CD14-positive monocyte (primary cell): ENCODE results near the gene MAPK12. TPM values are rescaled to one million over a fixed set of nuclear protein-coding genes. Genes with fewer than 3 reads are reported as not detected.

ENCODE experiments used
- DNase-seq, 3 donors: peaks; one replicate each; pipeline ENCODE4 v3.0.0-alpha.2; 2011 to 2022
- H2AFZ ChIP-seq: 2 replicates; pipeline ENCODE4 v1.6.0; 2012; ENCODE audit warnings: mild to moderate bottlenecking, low read depth, low read length, inconsistent platforms; ENCODE audit not compliant: insufficient read depth, poor library complexity, severe bottlenecking
- H3K27ac ChIP-seq, 2 donors: 1 replicate in 1 of 2; 2 replicates in 1 of 2; pipeline ENCODE4 v1.5.1; 2012 to 2013; ENCODE audit warnings: low read length in 2 of 2, control low read depth in 1 of 2, inconsistent platforms in 1 of 2, low read depth in 1 of 2, mild to moderate bottlenecking in 1 of 2
- H3K27me3 ChIP-seq, 2 donors: one replicate each; pipeline versions ENCODE4 v1.6.0 to v1.6.1; 2011 to 2013; ENCODE audit warnings: low read length in 2 of 2; ENCODE audit not compliant: control insufficient read depth in 2 of 2, insufficient read depth in 2 of 2
- H3K36me3 ChIP-seq, 2 donors: replicated peaks in 1 of 2; 1 replicate in 1 of 2; 2 replicates in 1 of 2; pipeline versions ENCODE4 v1.5.1 to v1.6.1; 2012 to 2013; ENCODE audit warnings: low read length in 2 of 2, control low read depth in 1 of 2, inconsistent platforms in 1 of 2, mild to moderate bottlenecking in 1 of 2; ENCODE audit not compliant: insufficient read depth in 2 of 2, control insufficient read depth in 1 of 2
- H3K4me1 ChIP-seq, 2 donors: 1 replicate in 1 of 2; 2 replicates in 1 of 2; pipeline versions ENCODE4 v1.5.1 to v1.6.1; 2012 to 2013; ENCODE audit warnings: low read length in 2 of 2, control low read depth in 1 of 2, inconsistent platforms in 1 of 2, mild to moderate bottlenecking in 1 of 2, moderate library complexity in 1 of 2; ENCODE audit not compliant: insufficient read depth in 2 of 2, control insufficient read depth in 1 of 2
- H3K4me2 ChIP-seq: replicated peaks from 2 replicates; pipeline ENCODE3; 2012; ENCODE audit warnings: low read length, moderate library complexity, mild to moderate bottlenecking; ENCODE audit not compliant: poor library complexity, severe bottlenecking; ENCODE audit errors: extremely low read depth
- H3K4me3 ChIP-seq, 3 experiments: fragments of 200-600 bp in 1 of 3; sonication (generic) in 1 of 3; replicated peaks in 1 of 3; 1 replicate in 2 of 3; 2 replicates in 1 of 3; pipeline ENCODE4 v1.5.1; 2011 to 2013; ENCODE audit warnings: low read length in 3 of 3, mild to moderate bottlenecking in 3 of 3, control low read depth in 2 of 3, low read depth in 2 of 3, inconsistent platforms in 1 of 3, moderate library complexity in 1 of 3
- H3K79me2 ChIP-seq: 2 replicates; pipeline ENCODE4 v1.6.0; 2012; ENCODE audit warnings: mild to moderate bottlenecking, control low read depth, inconsistent platforms, low read length, moderate library complexity; ENCODE audit not compliant: insufficient read depth
- H3K9ac ChIP-seq: 2 replicates; pipeline ENCODE4 v1.6.0; 2017; ENCODE audit warnings: low read length, mild to moderate bottlenecking; ENCODE audit not compliant: insufficient read depth, poor library complexity, severe bottlenecking
- H3K9me3 ChIP-seq, 2 donors: replicated peaks in 1 of 2; 1 replicate in 1 of 2; 2 replicates in 1 of 2; pipeline versions ENCODE4 v1.5.1 to v1.6.1; 2012 to 2013; ENCODE audit warnings: low read length in 2 of 2, control low read depth in 1 of 2; ENCODE audit not compliant: control insufficient read depth in 1 of 2, insufficient read depth in 1 of 2
- H4K20me1 ChIP-seq: 2 replicates; pipeline ENCODE4 v1.6.0; 2012; ENCODE audit warnings: mild to moderate bottlenecking, low read length, control low read depth, moderate library complexity; ENCODE audit not compliant: insufficient read depth
- H3K27ac Mint-ChIP-seq, 7 donors: one replicate each; pipeline ENCODE4 v1.8.0; 2020; ENCODE audit warnings: mild to moderate bottlenecking in 7 of 7, mixed read lengths in 7 of 7, moderate library complexity in 6 of 7, inconsistent platforms in 2 of 7
- H3K27me3 Mint-ChIP-seq, 3 donors: one replicate each; pipeline ENCODE4 v1.8.0; 2021 to 2022; ENCODE audit warnings: low read depth in 3 of 3, mild to moderate bottlenecking in 3 of 3, mixed read lengths in 3 of 3, moderate library complexity in 3 of 3, inconsistent platforms in 1 of 3
- H3K36me3 Mint-ChIP-seq, 2 donors: one replicate each; pipeline ENCODE4 v1.8.0; 2020; ENCODE audit warnings: mixed read lengths in 2 of 2, inconsistent platforms in 1 of 2, mild to moderate bottlenecking in 1 of 2
- H3K4me1 Mint-ChIP-seq: one replicate; pipeline ENCODE4 v1.8.0; 2020; ENCODE audit warnings: mild to moderate bottlenecking, mixed read lengths
- H3K4me3 Mint-ChIP-seq, 2 donors: one replicate each; pipeline ENCODE4 v1.8.0; 2020; ENCODE audit warnings: mild to moderate bottlenecking in 2 of 2, mixed read lengths in 2 of 2, moderate library complexity in 1 of 2
- H3K9me3 Mint-ChIP-seq, 7 donors: one replicate each; pipeline ENCODE4 v1.8.0; 2020 to 2022; ENCODE audit warnings: mixed read lengths in 7 of 7, mild to moderate bottlenecking in 6 of 7, moderate library complexity in 6 of 7, inconsistent platforms in 2 of 7
- WGBS: methylation state at CpG from one replicate; pipeline ENCODE4 v1.1.5; 2013; ENCODE audit warnings: missing lambda C conversion rate; ENCODE audit not compliant: insufficient coverage; 5-methylcytosine and 5-hydroxymethylcytosine counted together
- intact Hi-C, 2 donors: fragments of 100-400 bp; cut with micrococcal nuclease; formaldehyde crosslinking; loops; one replicate each; pipeline versions ENCODE4 v1.15.0 to v1.15.1; 2023
- polyA plus RNA-seq, 3 donors: library from polyadenylated mRNA; depleted of rRNA in 1 of 3; unstranded in 2 of 3; stranded (reverse) in 1 of 3; fragments of 300-500 nt in 2 of 3; fragments of >200 nt in 1 of 3; fragmentation: Illumina TruSeq in 2 of 3; gene quantifications; 1 replicate in 2 of 3; 2 replicates in 1 of 3; pipeline ENCODE4 v1.2.3, GENCODE V29; 2012 to 2021
- TF ChIP-seq, protein P1 (sequence below): fragments of 200-600 bp; IDR thresholded peaks from one replicate; pipeline ENCODE4 v1.8.0; 2022; ENCODE audit warnings: antibody characterized with exemption, mild to moderate bottlenecking

Gene MAPK12
- polyA plus RNA-seq, 3 donors, result 0.06 to 3.2 (median 0.13) TPM

DNA sequence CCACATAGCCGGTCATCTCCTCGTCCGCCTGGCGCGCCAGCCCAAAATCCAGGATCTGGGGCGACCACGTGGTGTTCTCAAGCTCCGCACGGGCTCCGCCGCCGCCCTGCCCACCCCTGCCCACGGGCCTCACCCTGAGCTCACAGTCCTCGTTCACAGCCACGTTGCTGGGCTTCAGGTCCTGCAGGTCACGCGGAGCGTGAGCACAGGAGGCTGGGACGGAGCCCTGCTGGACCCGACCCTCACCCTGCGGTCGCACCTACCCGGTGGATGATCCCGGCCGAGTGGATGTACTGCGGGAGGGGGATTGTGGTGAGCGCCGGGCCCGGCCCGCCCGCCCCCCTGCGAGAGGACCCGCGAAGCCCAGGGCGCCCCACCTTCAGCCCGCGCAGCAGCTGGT, 5.5 kb upstream of the MAPK12 start:
- Histone ChIP-seq H3K27ac (no peak overlapping the region), H2AFZ (no peak overlapping the region), H3K9me3 (peaks cover 7 to 15% of the 10 kb centered on the region in 2 donors), H3K4me2 (no peak overlapping the region), H3K79me2 (no peaks in the 10 kb centered on the region), H3K9ac (no peak overlapping the region), H3K4me1 (peaks cover 24 to 38% of the 10 kb centered on the region in 2 donors), H3K27me3 (peaks cover 30 to 56% of the 10 kb centered on the region in 2 donors), H3K4me3 (no peak overlapping the region), H4K20me1 (peaks cover 34% of the 10 kb centered on the region), H3K36me3 (no peaks in the 10 kb centered on the region)
- Mint-ChIP-seq H3K36me3 (no peaks in the 10 kb centered on the region), H3K4me1 (peaks cover 15% of the 10 kb centered on the region), H3K4me3 (peak overlapping the region in 1 of 2 donors; percentile 39), H3K27ac (no peak overlapping the region), H3K9me3 (peaks cover 0 to 30% (median 8%) of the 10 kb centered on the region in 7 donors), H3K27me3 (peaks cover 55 to 79% (median 65%) of the 10 kb centered on the region in 3 donors)
- WGBS, result 93% methylated on average over 37 of the region's 37 CpGs
- TF ChIP-seq, protein P1, sequence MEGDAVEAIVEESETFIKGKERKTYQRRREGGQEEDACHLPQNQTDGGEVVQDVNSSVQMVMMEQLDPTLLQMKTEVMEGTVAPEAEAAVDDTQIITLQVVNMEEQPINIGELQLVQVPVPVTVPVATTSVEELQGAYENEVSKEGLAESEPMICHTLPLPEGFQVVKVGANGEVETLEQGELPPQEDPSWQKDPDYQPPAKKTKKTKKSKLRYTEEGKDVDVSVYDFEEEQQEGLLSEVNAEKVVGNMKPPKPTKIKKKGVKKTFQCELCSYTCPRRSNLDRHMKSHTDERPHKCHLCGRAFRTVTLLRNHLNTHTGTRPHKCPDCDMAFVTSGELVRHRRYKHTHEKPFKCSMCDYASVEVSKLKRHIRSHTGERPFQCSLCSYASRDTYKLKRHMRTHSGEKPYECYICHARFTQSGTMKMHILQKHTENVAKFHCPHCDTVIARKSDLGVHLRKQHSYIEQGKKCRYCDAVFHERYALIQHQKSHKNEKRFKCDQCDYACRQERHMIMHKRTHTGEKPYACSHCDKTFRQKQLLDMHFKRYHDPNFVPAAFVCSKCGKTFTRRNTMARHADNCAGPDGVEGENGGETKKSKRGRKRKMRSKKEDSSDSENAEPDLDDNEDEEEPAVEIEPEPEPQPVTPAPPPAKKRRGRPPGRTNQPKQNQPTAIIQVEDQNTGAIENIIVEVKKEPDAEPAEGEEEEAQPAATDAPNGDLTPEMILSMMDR, result no peak
- intact Hi-C loops, result no loop called here
- DNase-seq, result no peak

DNA sequence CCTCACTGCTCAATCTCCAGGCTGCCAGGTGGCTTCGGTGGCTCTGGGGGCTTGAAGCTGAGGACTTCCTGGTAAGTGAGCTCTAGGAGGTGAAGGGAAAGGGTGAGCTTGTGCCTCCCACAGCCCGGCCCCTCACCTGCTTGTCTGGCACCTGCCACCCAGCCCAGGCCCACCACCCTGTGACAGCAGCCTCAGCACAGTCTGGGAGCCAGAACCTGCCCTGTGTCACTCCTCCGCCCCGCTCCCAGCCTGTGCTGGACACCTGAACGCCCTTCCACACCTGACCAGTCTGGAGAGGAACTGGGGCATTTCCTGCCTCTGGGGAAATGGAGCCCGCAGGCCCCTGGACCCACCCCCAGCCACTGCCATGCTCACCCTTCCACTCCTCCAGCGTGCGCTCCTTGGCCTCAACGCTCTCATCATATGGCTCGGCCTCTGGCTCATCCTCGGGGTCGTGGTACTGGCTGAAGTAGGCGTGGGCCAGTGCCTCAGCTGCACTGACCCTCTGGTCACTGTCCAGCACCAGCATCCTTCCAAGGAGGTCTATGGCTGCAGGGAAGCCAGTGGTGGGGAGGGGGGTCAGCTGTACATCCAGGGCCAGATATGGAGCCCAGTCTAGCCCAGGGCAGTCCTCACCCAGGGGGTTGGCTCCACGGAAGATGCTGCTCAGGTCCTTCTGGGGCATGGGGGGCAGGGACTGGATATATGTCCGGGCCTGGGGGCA, 3.6 kb upstream of the MAPK12 start:
- Histone ChIP-seq H3K27ac (no peak overlapping the region), H4K20me1 (peaks cover 17% of the 10 kb centered on the region), H2AFZ (no peak overlapping the region), H3K4me3 (no peak overlapping the region), H3K79me2 (no peaks in the 10 kb centered on the region), H3K4me1 (peaks cover 15 to 32% of the 10 kb centered on the region in 2 donors), H3K36me3 (no peaks in the 10 kb centered on the region), H3K4me2 (no peak overlapping the region), H3K9ac (no peak overlapping the region), H3K9me3 (peaks cover 7 to 17% of the 10 kb centered on the region in 2 donors), H3K27me3 (peaks cover 25 to 54% of the 10 kb centered on the region in 2 donors)
- TF ChIP-seq, protein P1, result no peak
- no peak for DNase-seq
- Mint-ChIP-seq H3K27me3 (peaks cover 54 to 75% (median 61%) of the 10 kb centered on the region in 3 donors), H3K4me1 (peaks cover 13% of the 10 kb centered on the region), H3K27ac (peak overlapping the region in 1 of 7 donors; percentile 29), H3K9me3 (peaks cover 0 to 27% (median 8%) of the 10 kb centered on the region in 7 donors), H3K36me3 (no peaks in the 10 kb centered on the region), H3K4me3 (no peak overlapping the region)
- WGBS, result 84% methylated on average over 12 of the region's 15 CpGs
- intact Hi-C loops, result no loop called here
